PFSK-1 (cell line): ENCODE data around the gene NUDT16L1.

Experiments used
- FOXP2 ChIP-seq: optimal IDR thresholded peaks from 2 replicates; pipeline ENCODE3; 2011; ENCODE audit warnings: borderline replicate concordance, control low read depth, inconsistent platforms; ENCODE audit not compliant: insufficient read depth; ENCODE audit errors: extremely low read length, extremely low read depth
- POLR2AphosphoS5 ChIP-seq: IDR thresholded peaks from 2 replicates; pipeline ENCODE4 v1.6.1; 2012; ENCODE audit warnings: low read depth, mild to moderate bottlenecking, control low read depth, low read length, moderate library complexity
- SIN3A ChIP-seq: IDR thresholded peaks from 2 replicates; pipeline ENCODE4 v1.6.1; 2012; ENCODE audit warnings: mild to moderate bottlenecking, low read length, moderate library complexity, borderline replicate concordance; ENCODE audit not compliant: insufficient read depth
- TAF1 ChIP-seq: IDR thresholded peaks from 2 replicates; pipeline ENCODE4 v1.6.1; 2012; ENCODE audit warnings: low read length, control low read depth, borderline replicate concordance; ENCODE audit not compliant: insufficient read depth
- TF ChIP-seq, protein P1 (sequence below), 2 experiments: IDR thresholded peaks; 2 replicates each; pipeline versions ENCODE4 v1.6.1 to v1.8.0; 2011 to 2012; ENCODE audit warnings: low read depth in 2 of 2, low read length in 2 of 2, control low read depth in 1 of 2, inconsistent platforms in 1 of 2, mild to moderate bottlenecking in 1 of 2, moderate library complexity in 1 of 2; ENCODE audit not compliant: insufficient read depth in 1 of 2

Gene NUDT16L1

DNA sequence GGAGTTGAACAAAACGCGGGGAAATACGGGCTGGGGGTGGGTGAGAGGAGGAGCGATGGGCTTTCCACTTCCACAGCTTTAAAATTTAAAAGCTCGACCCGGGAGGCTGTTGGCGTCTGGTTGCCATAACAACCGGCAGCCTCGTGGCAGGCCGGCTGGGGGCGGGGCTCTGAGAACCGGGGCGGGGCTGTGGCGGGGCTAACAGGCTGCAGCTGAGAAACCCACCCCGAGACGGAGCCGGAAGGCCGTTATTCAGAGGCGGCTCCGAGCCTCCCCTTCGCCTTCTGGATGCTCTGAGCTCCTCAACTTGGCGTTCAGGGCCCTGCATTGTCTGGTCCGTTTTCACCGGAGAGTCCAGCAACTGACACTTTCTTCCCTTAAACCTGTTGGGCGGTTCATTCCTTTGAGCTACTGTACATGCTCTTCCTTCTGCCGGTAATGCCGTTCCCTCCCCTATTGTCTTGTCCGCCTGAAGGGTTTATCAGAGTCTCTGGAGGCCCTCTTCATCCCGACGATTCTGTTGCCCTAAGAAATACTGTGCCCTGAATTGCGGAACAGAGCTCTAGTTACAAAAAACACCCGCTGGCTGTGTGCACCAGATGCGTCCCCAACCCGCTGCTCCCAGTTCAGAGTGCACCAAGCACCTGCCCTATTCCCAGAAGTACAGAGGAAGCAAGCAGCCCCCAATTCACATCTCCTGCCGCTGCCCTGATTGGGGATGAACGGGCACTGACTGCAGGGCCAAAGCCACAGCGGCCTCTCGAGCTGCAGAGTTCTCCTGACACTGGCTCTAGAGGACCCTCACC, 41.6 kb downstream of the NUDT16L1 start:
- TF ChIP-seq SIN3A, result peak; percentile 94; the same call in 1 of the 2 replicates
- no peak for TF ChIP-seq FOXP2
- TF ChIP-seq POLR2AphosphoS5, result peak; percentile 49; the same call in 1 of the 2 replicates
- TF ChIP-seq, protein P1, sequence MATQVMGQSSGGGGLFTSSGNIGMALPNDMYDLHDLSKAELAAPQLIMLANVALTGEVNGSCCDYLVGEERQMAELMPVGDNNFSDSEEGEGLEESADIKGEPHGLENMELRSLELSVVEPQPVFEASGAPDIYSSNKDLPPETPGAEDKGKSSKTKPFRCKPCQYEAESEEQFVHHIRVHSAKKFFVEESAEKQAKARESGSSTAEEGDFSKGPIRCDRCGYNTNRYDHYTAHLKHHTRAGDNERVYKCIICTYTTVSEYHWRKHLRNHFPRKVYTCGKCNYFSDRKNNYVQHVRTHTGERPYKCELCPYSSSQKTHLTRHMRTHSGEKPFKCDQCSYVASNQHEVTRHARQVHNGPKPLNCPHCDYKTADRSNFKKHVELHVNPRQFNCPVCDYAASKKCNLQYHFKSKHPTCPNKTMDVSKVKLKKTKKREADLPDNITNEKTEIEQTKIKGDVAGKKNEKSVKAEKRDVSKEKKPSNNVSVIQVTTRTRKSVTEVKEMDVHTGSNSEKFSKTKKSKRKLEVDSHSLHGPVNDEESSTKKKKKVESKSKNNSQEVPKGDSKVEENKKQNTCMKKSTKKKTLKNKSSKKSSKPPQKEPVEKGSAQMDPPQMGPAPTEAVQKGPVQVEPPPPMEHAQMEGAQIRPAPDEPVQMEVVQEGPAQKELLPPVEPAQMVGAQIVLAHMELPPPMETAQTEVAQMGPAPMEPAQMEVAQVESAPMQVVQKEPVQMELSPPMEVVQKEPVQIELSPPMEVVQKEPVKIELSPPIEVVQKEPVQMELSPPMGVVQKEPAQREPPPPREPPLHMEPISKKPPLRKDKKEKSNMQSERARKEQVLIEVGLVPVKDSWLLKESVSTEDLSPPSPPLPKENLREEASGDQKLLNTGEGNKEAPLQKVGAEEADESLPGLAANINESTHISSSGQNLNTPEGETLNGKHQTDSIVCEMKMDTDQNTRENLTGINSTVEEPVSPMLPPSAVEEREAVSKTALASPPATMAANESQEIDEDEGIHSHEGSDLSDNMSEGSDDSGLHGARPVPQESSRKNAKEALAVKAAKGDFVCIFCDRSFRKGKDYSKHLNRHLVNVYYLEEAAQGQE (IDR thresholded peaks at IDR 0.05; ENCODE audit: insufficient read depth in 1 of 2, low read depth in 2 of 2, low read length in 2 of 2), result no peak

DNA sequence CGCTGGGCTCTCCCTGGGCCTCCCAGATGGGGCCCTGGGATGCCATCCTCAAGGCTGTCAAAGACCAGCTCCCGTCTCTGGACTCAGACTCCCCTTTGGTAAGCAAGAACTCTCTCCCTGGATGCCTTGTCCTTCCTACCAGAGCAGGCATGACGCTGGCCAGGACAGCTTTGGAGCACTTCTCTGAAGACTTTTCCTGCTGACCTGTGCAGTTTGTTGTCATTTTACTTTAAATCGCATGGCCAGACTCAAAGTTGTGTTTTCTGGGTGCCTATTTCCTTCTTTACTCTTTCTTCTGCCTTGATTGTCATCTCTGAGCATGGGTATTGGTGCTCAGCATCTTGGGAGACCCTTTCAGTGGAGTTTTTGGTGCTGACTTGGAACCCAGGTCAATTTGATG, 43.2 kb downstream of the NUDT16L1 start:
- TF ChIP-seq TAF1 (no peak), FOXP2 (no peak), POLR2AphosphoS5 (no peak), SIN3A (no peak)
- TF ChIP-seq, protein P1 (IDR thresholded peaks at IDR 0.05; ENCODE audit: insufficient read depth in 1 of 2, low read depth in 2 of 2, low read length in 2 of 2), result no peak

DNA sequence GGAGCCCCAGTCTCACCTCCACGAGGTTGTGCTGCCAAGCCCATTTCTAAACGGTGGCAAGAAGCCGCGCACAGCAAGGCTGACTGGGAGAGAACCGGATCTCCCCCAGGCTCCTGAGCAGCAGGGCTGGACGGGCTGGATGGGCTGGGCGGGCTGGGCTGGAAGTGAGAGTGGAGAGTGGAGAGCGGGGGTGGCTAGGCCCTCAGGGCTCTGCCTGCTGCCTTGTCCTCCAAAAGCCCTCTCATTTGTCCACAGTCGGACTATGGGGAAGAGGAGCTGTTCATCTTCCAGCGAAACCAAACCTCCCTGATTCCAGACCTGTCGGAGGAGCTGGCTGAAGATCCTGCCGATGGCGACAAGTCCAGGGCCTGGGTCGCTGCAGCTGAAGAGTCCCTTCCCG, 44.2 kb downstream of the NUDT16L1 start:
- TF ChIP-seq, protein P1 (IDR thresholded peaks at IDR 0.05; ENCODE audit: insufficient read depth in 1 of 2, low read depth in 2 of 2, low read length in 2 of 2), result no peak
- no peak for TF ChIP-seq SIN3A
- TF ChIP-seq FOXP2, result no peak
- no peak for TF ChIP-seq TAF1
- TF ChIP-seq POLR2AphosphoS5, result no peak

DNA sequence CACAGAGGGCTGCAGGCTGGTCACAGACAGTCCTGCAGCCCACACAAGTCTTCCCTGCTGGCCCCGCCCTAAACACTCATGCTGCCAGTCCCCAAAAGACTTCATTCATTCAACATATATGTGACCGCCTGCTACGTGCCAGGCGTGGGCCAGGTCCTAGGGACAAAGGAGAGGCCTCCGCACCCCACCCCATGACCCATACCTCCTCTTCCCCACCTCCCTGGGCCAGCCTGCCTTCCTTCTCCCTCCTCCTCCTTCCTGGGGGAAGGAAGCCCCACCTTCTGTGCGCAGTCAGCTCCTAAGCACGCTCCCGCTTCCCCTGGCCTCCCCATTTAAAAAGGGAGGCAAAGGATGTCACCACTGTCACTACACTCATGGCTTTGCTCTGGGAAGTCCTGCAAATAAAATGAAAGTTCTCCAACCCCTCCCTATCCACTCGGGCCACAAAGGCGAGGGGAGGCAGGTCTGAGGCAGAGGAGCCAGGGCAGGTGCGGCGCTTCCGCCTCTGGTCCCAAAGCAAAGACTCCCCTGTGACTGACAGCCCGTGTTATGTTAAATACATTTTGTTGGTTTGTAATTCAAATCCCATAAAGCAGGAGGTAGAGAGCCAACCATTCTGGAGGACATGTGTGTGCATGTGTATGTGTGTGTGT, 50.0 kb downstream of the NUDT16L1 start:
- no peak for TF ChIP-seq TAF1
- TF ChIP-seq, protein P1 (IDR thresholded peaks at IDR 0.05; ENCODE audit: insufficient read depth in 1 of 2, low read depth in 2 of 2, low read length in 2 of 2), result no peak
- TF ChIP-seq SIN3A, result no peak
- no peak for TF ChIP-seq POLR2AphosphoS5
- TF ChIP-seq FOXP2, result no peak
